HEK293 (cell line): ENCODE data around the gene NFKBIB.
A peak's percentile ranks its signal among the peaks of the same experiment; 100 is the strongest.

ENCODE experiments used
- CTCF ChIA-PET: fragments of 350-600 bp; formaldehyde crosslinking; extraction: SDS; loops from one replicate; lab custom pipeline; 2021; ENCODE audit warnings: antibody characterized with exemption; lab: Yijun Ruan, JAX
- POLR2A ChIA-PET: fragments of 300-600 bp; formaldehyde crosslinking; extraction: SDS; loops from one replicate; lab custom pipeline; 2020; ENCODE audit warnings: antibody characterized with exemption, inconsistent platforms; lab: Yijun Ruan, JAX
- H3K27ac ChIP-seq: fragments of 200-500 bp; sonication (Bioruptor generic); 2 replicates; pipeline ENCODE4 v1.5.1; 2014; ENCODE audit warnings: low read depth, low read length, control low read depth, inconsistent platforms; ENCODE audit errors: extremely low read depth
- H3K36me3 ChIP-seq, 2 experiments: fragments of 200-500 bp in 1 of 2; sonication (Bioruptor generic) in 1 of 2; 1 replicate in 1 of 2; 2 replicates in 1 of 2; pipeline ENCODE4 v1.5.1; 2014 to 2017; ENCODE audit warnings: inconsistent platforms in 2 of 2, low read length in 2 of 2; ENCODE audit not compliant: control insufficient read depth in 2 of 2, insufficient read depth in 1 of 2
- H3K4me1 ChIP-seq: fragments of 200-500 bp; sonication (Bioruptor generic); 2 replicates; pipeline ENCODE4 v1.5.1; 2014; ENCODE audit warnings: mild to moderate bottlenecking, low read length, inconsistent platforms; ENCODE audit not compliant: control insufficient read depth, insufficient read depth
- H3K4me3 ChIP-seq: 2 replicates; pipeline ENCODE4 v1.5.1; 2011; ENCODE audit warnings: low read depth, mild to moderate bottlenecking, control low read depth, low read length, moderate library complexity
- H3K9me3 ChIP-seq: fragments of 200-500 bp; sonication (Bioruptor generic); 2 replicates; pipeline ENCODE4 v1.5.1; 2014; ENCODE audit warnings: low read depth, low read length, inconsistent platforms; ENCODE audit not compliant: control insufficient read depth, insufficient read depth
- BCL11B ChIP-seq: fragments of 450-650 bp; formaldehyde crosslinking; IDR thresholded peaks from 2 replicates; pipeline ENCODE4 v1.5.1; 2016; ENCODE audit warnings: low read depth, missing biosample characterization, missing genetic modification characterization
- HOXC10 ChIP-seq: sonication (generic); formaldehyde crosslinking; IDR thresholded peaks from 2 replicates; pipeline ENCODE4 v1.8.1; 2023; ENCODE audit warnings: mild to moderate bottlenecking, missing genetic modification reagents
- KLF7 ChIP-seq: fragments of 450-650 bp; formaldehyde crosslinking; IDR thresholded peaks from 2 replicates; pipeline ENCODE4 v1.5.1; 2016; ENCODE audit warnings: missing biosample characterization, missing genetic modification characterization, borderline replicate concordance
- SETDB1 ChIP-seq: IDR thresholded peaks from one replicate; pipeline ENCODE4 v1.6.1; 2017; ENCODE audit warnings: mild to moderate bottlenecking, low read length, moderate library complexity, mixed read lengths; ENCODE audit not compliant: insufficient read length
- SP2 ChIP-seq: fragments of 450-650 bp; formaldehyde crosslinking; IDR thresholded peaks from 2 replicates; pipeline ENCODE4 v1.5.1; 2016; ENCODE audit warnings: missing biosample characterization, missing genetic modification characterization
- TRIM28 ChIP-seq: IDR thresholded peaks from 2 replicates; pipeline ENCODE4 v1.6.1; 2011; ENCODE audit warnings: low read length, control low read depth, borderline replicate concordance
- ZBTB20 ChIP-seq: fragments of 450-650 bp; formaldehyde crosslinking; IDR thresholded peaks from 2 replicates; pipeline ENCODE4 v1.5.1; 2016; ENCODE audit warnings: missing biosample characterization, missing genetic modification characterization
- ZBTB48 ChIP-seq: fragments of 450-650 bp; formaldehyde crosslinking; IDR thresholded peaks from 2 replicates; pipeline ENCODE4 v1.5.1; 2016; ENCODE audit warnings: missing biosample characterization, missing genetic modification characterization
- ZFP41 ChIP-seq: fragments of 450-650 bp; formaldehyde crosslinking; IDR thresholded peaks from 2 replicates; pipeline ENCODE4 v1.5.1; 2016; ENCODE audit warnings: missing biosample characterization, missing genetic modification characterization, borderline replicate concordance
- ZNF114 ChIP-seq: fragments of 450-650 bp; formaldehyde crosslinking; IDR thresholded peaks from 2 replicates; pipeline ENCODE4 v1.5.0; 2017; ENCODE audit warnings: missing biosample characterization, missing genetic modification characterization
- ZNF146 ChIP-seq: fragments of 450-650 bp; formaldehyde crosslinking; IDR thresholded peaks from 2 replicates; pipeline ENCODE4 v1.5.1; 2016; ENCODE audit warnings: missing biosample characterization, missing genetic modification characterization
- ZNF175 ChIP-seq: fragments of 450-650 bp; formaldehyde crosslinking; IDR thresholded peaks from 2 replicates; pipeline ENCODE4 v1.5.1; 2016; ENCODE audit warnings: missing biosample characterization, missing genetic modification characterization
- ZNF19 ChIP-seq: fragments of 450-650 bp; formaldehyde crosslinking; IDR thresholded peaks from 2 replicates; pipeline ENCODE4; 2016; ENCODE audit warnings: missing biosample characterization, missing genetic modification characterization, low read depth
- ZNF23 ChIP-seq: fragments of 450-650 bp; formaldehyde crosslinking; IDR thresholded peaks from 2 replicates; pipeline ENCODE4 v1.5.1; 2016; ENCODE audit warnings: missing biosample characterization, missing genetic modification characterization, borderline replicate concordance
- ZNF335 ChIP-seq: fragments of 450-650 bp; formaldehyde crosslinking; conservative IDR thresholded peaks from 2 replicates; pipeline ENCODE4 v1.5.1; 2016; ENCODE audit warnings: missing biosample characterization, missing genetic modification characterization
- ZNF341 ChIP-seq: fragments of 450-650 bp; formaldehyde crosslinking; IDR thresholded peaks from 2 replicates; pipeline ENCODE4; 2016; ENCODE audit warnings: low read depth, missing biosample characterization, missing genetic modification characterization
- ZNF501 ChIP-seq: fragments of 450-650 bp; formaldehyde crosslinking; IDR thresholded peaks from 2 replicates; pipeline ENCODE4 v1.5.1; 2016; ENCODE audit warnings: missing biosample characterization, missing genetic modification characterization
- ZNF549 ChIP-seq: fragments of 450-650 bp; IDR thresholded peaks from 2 replicates; pipeline ENCODE4 v1.5.1; 2018; ENCODE audit warnings: missing biosample characterization, missing genetic modification characterization, mild to moderate bottlenecking, inconsistent platforms, moderate library complexity
- ZNF623 ChIP-seq: fragments of 450-650 bp; formaldehyde crosslinking; IDR thresholded peaks from 2 replicates; pipeline ENCODE4 v1.5.1; 2016; ENCODE audit warnings: missing biosample characterization, missing genetic modification characterization
- ZNF626 ChIP-seq: fragments of 450-650 bp; sonication (Bioruptor Pico); formaldehyde crosslinking; IDR thresholded peaks from 2 replicates; pipeline ENCODE4 v1.5.1; 2018; ENCODE audit warnings: missing biosample characterization, missing genetic modification characterization, inconsistent platforms
- ZNF664 ChIP-seq: fragments of 450-650 bp; formaldehyde crosslinking; IDR thresholded peaks from 2 replicates; pipeline ENCODE4 v1.5.1; 2016; ENCODE audit warnings: missing biosample characterization, missing genetic modification characterization
- ZNF707 ChIP-seq: fragments of 450-650 bp; formaldehyde crosslinking; IDR thresholded peaks from 2 replicates; pipeline ENCODE4 v1.5.1; 2016; ENCODE audit warnings: missing biosample characterization, missing genetic modification characterization
- ZNF792 ChIP-seq: fragments of 450-650 bp; formaldehyde crosslinking; IDR thresholded peaks from 2 replicates; pipeline ENCODE4 v1.5.1; 2016; ENCODE audit warnings: missing biosample characterization, missing genetic modification characterization
- ZNF843 ChIP-seq: fragments of 450-650 bp; formaldehyde crosslinking; IDR thresholded peaks from 2 replicates; pipeline ENCODE4 v1.5.1; 2016; ENCODE audit warnings: missing biosample characterization, missing genetic modification characterization
- TF ChIP-seq, protein P1 (sequence below): fragments of 450-650 bp; formaldehyde crosslinking; IDR thresholded peaks from 2 replicates; pipeline ENCODE4 v1.5.1; 2017; ENCODE audit warnings: missing biosample characterization, missing genetic modification characterization
- TF ChIP-seq, protein P2 (sequence below): fragments of 450-650 bp; formaldehyde crosslinking; IDR thresholded peaks from 2 replicates; pipeline ENCODE4 v1.5.1; 2016; ENCODE audit warnings: missing biosample characterization, missing genetic modification characterization
- TF ChIP-seq, protein P3 (sequence below): fragments of 450-650 bp; formaldehyde crosslinking; IDR thresholded peaks from 2 replicates; pipeline ENCODE4 v1.5.1; 2016; ENCODE audit warnings: missing biosample characterization, missing genetic modification characterization

Gene NFKBIB

DNA sequence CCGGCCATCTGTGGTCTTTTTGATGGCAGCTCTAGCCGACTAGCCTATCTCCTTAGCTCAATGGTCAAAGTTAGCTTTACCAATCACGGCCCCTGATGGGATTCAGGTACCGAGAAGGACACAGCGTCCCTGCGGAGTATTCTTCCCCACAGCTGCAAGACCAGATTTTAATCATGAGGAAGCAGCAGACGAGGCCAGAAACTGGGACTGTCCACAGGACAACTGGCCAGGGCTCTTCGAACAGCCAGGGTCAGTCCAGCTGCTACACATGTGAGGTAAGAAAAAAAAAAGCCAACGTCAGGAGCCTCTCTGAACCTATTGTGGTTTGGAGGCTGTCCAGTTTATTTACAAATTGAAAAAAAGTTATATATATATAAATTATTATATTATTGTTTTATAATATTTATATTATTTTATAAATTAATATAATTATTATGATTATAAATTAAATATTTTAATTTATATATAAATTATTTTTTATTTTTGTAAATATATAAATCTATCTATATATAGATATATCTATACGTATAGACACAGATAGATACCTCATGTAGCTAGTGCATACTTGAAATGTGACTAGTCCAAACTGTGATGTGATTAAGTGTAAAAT, 32.5 kb upstream of the NFKBIB start:
- Histone ChIP-seq H3K9me3 (no peaks in the 10 kb centered on the region), H3K4me3 (no peak overlapping the region)
- POLR2A ChIA-PET = interaction anchor here (1.0 to 2.7 kb wide), 2 partner anchors 18 to 23 kb away, joined by 4 to 7 read pairs; no protein-coding TSS in a partner anchor

DNA sequence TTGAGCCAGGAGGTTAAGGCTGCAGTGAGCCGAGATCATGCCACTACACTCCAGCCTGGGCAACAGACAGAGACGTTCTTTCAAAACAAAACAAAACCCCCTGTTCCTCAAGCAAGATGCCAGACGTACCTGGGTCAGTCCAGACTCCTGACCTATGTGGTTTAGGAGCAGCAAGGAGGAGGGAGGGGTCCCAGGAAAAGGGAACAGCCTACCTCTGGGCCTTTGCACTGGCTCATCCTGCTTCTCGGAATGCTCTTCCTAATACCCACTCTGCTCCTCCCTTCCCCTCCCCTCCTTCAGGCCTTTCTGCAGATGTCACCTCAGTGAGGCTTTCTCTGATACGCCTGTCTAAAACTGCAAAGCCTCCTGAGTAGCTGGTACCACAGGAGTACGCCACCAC, 31.2 kb upstream of the NFKBIB start:
- no peaks in the 10 kb centered on the region for H3K9me3 ChIP-seq
- peaks cover 5 to 12% of the 10 kb centered on the region in 2 experiments; a peak in 2 of 3 replicates for H3K36me3 ChIP-seq
- H3K27ac ChIP-seq = 0 out of 2 replicates have a peak overlapping the region, but pooled peaks have one; percentile 37
- peak; percentile 96 for TF ChIP-seq ZNF623 (tag by site-specific recombination)
- TF ChIP-seq ZNF792 (tag by site-specific recombination) = no peak
- peak; percentile 40; the same call in 1 of the 2 replicates for TF ChIP-seq ZNF335 (tag by site-specific recombination)
- TF ChIP-seq ZNF341 = peak; percentile 97
- TF ChIP-seq BCL11B = no peak
- ChIA-PET CTCF (interaction anchor here (0.8 kb wide), 1 partner anchor 17 kb away, joined by 7 read pairs; no protein-coding TSS in a partner anchor), POLR2A (interaction anchor here (0.6 to 1.0 kb wide), 5 partner anchors 12 to 122 kb away, joined by 3 to 4 read pairs (median 4); no protein-coding TSS in a partner anchor)
- H3K4me1 ChIP-seq = peaks cover 2% of the 10 kb centered on the region; the same call in 1 of the 2 replicates
- H3K4me3 ChIP-seq = no peak overlapping the region

More for the DNA sequence above, 32.5 kb upstream of the NFKBIB start:
- TF ChIP-seq HOXC10 (CRISPR knock-in tag) = no peak
- TF ChIP-seq, protein P1, sequence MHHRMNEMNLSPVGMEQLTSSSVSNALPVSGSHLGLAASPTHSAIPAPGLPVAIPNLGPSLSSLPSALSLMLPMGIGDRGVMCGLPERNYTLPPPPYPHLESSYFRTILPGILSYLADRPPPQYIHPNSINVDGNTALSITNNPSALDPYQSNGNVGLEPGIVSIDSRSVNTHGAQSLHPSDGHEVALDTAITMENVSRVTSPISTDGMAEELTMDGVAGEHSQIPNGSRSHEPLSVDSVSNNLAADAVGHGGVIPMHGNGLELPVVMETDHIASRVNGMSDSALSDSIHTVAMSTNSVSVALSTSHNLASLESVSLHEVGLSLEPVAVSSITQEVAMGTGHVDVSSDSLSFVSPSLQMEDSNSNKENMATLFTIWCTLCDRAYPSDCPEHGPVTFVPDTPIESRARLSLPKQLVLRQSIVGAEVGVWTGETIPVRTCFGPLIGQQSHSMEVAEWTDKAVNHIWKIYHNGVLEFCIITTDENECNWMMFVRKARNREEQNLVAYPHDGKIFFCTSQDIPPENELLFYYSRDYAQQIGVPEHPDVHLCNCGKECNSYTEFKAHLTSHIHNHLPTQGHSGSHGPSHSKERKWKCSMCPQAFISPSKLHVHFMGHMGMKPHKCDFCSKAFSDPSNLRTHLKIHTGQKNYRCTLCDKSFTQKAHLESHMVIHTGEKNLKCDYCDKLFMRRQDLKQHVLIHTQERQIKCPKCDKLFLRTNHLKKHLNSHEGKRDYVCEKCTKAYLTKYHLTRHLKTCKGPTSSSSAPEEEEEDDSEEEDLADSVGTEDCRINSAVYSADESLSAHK (tag by site-specific recombination) = no peak
- TF ChIP-seq SETDB1 = no peak
- TF ChIP-seq ZNF114 (tag by site-specific recombination) = no peak
- TF ChIP-seq ZFP41 (tag by site-specific recombination) = no peak
- no peak for TF ChIP-seq ZNF664
- TF ChIP-seq ZBTB20 (tag by site-specific recombination) = no peak
- TF ChIP-seq, protein P2, sequence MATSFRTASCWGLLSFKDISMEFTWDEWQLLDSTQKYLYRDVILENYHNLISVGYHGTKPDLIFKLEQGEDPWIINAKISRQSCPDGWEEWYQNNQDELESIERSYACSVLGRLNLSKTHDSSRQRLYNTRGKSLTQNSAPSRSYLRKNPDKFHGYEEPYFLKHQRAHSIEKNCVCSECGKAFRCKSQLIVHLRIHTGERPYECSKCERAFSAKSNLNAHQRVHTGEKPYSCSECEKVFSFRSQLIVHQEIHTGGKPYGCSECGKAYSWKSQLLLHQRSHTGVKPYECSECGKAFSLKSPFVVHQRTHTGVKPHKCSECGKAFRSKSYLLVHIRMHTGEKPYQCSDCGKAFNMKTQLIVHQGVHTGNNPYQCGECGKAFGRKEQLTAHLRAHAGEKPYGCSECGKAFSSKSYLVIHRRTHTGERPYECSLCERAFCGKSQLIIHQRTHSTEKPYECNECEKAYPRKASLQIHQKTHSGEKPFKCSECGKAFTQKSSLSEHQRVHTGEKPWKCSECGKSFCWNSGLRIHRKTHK (tag by site-specific recombination) = no peak
- no peak for TF ChIP-seq ZNF146 (tag by site-specific recombination)
- TF ChIP-seq ZBTB48 (tag by site-specific recombination) = no peak
- no peak for TF ChIP-seq ZNF549 (tag by site-specific recombination)
- no peak overlapping the region for H3K27ac ChIP-seq
- peaks cover 13% of the 10 kb centered on the region for H3K4me1 ChIP-seq
- H3K36me3 ChIP-seq = peaks cover 4 to 5% of the 10 kb centered on the region in 2 experiments; a peak in 2 of 3 replicates
- CTCF ChIA-PET = interaction anchor here (0.9 to 5.7 kb wide), 4 partner anchors 14 to 352 kb away, joined by 3 to 48 read pairs (median 4); no protein-coding TSS in a partner anchor

DNA sequence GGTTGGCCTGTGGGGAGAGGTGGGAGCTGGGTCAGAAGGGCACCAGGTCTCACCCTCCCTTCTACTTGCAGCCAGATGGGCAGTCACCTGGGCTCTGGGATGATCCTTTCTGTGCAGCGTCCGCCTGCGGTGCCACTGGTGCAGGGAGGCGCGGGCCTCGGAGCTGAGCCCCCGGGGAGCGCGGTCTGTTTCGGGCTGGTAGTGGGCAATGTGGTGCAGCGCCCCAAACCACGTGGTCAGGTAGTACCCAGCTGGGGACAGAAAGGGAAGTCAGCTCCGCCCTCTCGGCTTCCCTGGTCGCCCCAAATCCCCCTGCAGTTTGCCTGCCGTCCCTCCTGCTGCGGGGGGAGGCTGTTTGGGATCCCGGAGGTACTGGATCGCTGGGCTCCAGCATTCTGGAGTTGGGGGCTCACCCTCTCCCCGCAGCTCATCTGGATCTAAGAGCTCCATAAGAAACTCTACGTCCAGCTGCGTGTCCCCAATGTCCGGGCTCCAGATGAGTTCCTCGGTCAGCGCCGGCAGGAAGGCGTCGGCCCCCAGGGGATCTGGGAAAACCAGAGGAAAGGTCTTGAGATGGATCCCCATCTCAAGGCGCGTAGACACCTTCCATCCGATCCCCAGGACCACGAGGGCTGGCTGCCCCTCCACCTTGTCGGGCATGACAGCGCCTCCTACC, 30.5 kb upstream of the NFKBIB start:
- no peak for TF ChIP-seq ZNF707 (tag by site-specific recombination)
- TF ChIP-seq SP2 (tag by site-specific recombination) = no peak
- TF ChIP-seq ZNF146 (tag by site-specific recombination) = no peak
- TF ChIP-seq ZNF626 (tag by site-specific recombination) = no peak
- no peak for TF ChIP-seq ZNF843 (tag by site-specific recombination)
- TF ChIP-seq, protein P3, sequence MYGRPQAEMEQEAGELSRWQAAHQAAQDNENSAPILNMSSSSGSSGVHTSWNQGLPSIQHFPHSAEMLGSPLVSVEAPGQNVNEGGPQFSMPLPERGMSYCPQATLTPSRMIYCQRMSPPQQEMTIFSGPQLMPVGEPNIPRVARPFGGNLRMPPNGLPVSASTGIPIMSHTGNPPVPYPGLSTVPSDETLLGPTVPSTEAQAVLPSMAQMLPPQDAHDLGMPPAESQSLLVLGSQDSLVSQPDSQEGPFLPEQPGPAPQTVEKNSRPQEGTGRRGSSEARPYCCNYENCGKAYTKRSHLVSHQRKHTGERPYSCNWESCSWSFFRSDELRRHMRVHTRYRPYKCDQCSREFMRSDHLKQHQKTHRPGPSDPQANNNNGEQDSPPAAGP (tag by site-specific recombination) = no peak
- no peak for TF ChIP-seq ZNF23 (tag by site-specific recombination)
- no peak for TF ChIP-seq ZNF19 (tag by site-specific recombination)
- no peak for TF ChIP-seq ZNF175
- TF ChIP-seq TRIM28 = no peak
- TF ChIP-seq KLF7 (tag by site-specific recombination) = no peak
- no peak for TF ChIP-seq ZNF501 (tag by site-specific recombination)
- TF ChIP-seq, all 188 proteins: peak for 0
- POLR2A ChIA-PET = interaction anchor here (0.6 to 1.0 kb wide), 2 partner anchors 16 to 123 kb away, joined by 3 to 4 read pairs; no protein-coding TSS in a partner anchor

More for the DNA sequence above, 30.5 kb upstream of the NFKBIB start:
- Histone ChIP-seq H3K4me1 (peaks cover 2% of the 10 kb centered on the region; the same call in 1 of the 2 replicates), H3K27ac (no peak overlapping the region), H3K36me3 (peaks cover 5 to 12% of the 10 kb centered on the region in 2 experiments; a peak in 2 of 3 replicates), H3K9me3 (no peaks in the 10 kb centered on the region), H3K4me3 (no peak overlapping the region)
- CTCF ChIA-PET = interaction anchor here (0.6 to 1.0 kb wide), 4 partner anchors 17 to 100 kb away, joined by 3 to 7 read pairs (median 4); partner anchors contain the start of genes MRPS12 and SARS2
